ENCODE data around the gene SLC25A26.

DNA sequence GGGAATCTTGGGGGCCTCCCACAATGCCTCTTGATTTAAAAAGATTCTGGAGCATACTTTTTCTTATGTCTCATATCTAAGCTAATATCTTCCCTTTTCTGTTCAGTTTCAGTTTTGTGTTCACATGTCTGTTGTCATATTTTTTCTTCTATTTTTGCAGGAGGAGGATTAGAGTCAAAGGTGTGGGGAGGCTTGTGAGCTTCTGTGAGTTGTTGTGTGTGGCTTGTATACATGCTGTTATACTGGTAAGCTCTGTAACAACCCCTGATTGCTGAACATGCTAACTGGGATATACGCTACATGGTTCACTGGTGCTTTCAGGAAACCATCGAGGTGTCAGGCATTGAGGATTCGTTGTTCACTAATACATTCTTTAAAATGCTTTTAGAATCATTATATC lies 83.5 kb downstream of the SLC25A26 start:
- TF ChIP-seq, protein P1, sequence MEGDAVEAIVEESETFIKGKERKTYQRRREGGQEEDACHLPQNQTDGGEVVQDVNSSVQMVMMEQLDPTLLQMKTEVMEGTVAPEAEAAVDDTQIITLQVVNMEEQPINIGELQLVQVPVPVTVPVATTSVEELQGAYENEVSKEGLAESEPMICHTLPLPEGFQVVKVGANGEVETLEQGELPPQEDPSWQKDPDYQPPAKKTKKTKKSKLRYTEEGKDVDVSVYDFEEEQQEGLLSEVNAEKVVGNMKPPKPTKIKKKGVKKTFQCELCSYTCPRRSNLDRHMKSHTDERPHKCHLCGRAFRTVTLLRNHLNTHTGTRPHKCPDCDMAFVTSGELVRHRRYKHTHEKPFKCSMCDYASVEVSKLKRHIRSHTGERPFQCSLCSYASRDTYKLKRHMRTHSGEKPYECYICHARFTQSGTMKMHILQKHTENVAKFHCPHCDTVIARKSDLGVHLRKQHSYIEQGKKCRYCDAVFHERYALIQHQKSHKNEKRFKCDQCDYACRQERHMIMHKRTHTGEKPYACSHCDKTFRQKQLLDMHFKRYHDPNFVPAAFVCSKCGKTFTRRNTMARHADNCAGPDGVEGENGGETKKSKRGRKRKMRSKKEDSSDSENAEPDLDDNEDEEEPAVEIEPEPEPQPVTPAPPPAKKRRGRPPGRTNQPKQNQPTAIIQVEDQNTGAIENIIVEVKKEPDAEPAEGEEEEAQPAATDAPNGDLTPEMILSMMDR (IDR thresholded peaks at IDR 0.05) = no peak
- TF ChIP-seq EP300 (IDR thresholded peaks at IDR 0.05; ENCODE audit: low read depth) = no peak

Measured in transverse colon (tissue), 3 donors.